K562 (cell line): ENCODE results near the gene ABHD5. TPM values are rescaled to one million over a fixed set of nuclear protein-coding genes. Genes with fewer than 3 reads are reported as not detected.

Source experiments
- GATAD2A ChIP-seq: fragments of 450-650 bp; IDR thresholded peaks from 2 replicates; pipeline ENCODE4 v1.6.1; 2017
- LARP7 ChIP-seq: fragments of 450-650 bp; IDR thresholded peaks from 2 replicates; pipeline ENCODE4 v1.6.1; 2016
- NCOA2 ChIP-seq, 2 experiments: fragments of 450-650 bp; IDR thresholded peaks; 2 replicates each; pipeline ENCODE4 v1.6.1; 2018; ENCODE audit warnings: mild to moderate bottlenecking in 2 of 2, moderate library complexity in 1 of 2; ENCODE audit not compliant: partially characterized antibody in 2 of 2
- NFIC ChIP-seq: fragments of 450-650 bp; IDR thresholded peaks from 2 replicates; pipeline ENCODE4 v1.6.1; 2017; ENCODE audit warnings: mild to moderate bottlenecking, inconsistent platforms
- polyA plus RNA-seq, 8 experiments: library from polyadenylated mRNA; depleted of rRNA in 4 of 8; stranded (reverse) in 5 of 8; unstranded in 3 of 8; fragments of >200 nt; fragmentation: Nextera tagmentation in 2 of 8; fragmentation: Illumina TruSeq in 1 of 8; extraction: Ambion mirVana in 2 of 8; extraction: Trizol in 1 of 8; gene quantifications; 2 replicates each; pipeline versions ENCODE4 v1.2.1 to v1.2.3, GENCODE V29; 2011 to 2014; ENCODE audit warnings: inconsistent platforms in 1 of 8, missing spikeins in 1 of 8
- total RNA-seq, 7 experiments: library from RNA; depleted of rRNA in 6 of 7; stranded (reverse); fragments of >200 nt in 6 of 7; fragmentation: Illumina TruSeq in 2 of 7; extraction: Trizol in 2 of 7; gene quantifications; 2 replicates each; pipeline versions ENCODE4 v1.2.1 to v1.2.3, GENCODE V29; 2011 to 2021; ENCODE audit warnings: low replicate concordance in 1 of 7
- TF ChIP-seq, protein P1 (sequence below): fragments of 450-650 bp; IDR thresholded peaks from 2 replicates; pipeline ENCODE4 v1.6.1; 2016; ENCODE audit warnings: mild to moderate bottlenecking, moderate library complexity
- TF ChIP-seq, protein P2 (sequence below): fragments of 150-350 bp; conservative IDR thresholded peaks from 2 replicates; pipeline ENCODE4 v1.6.1; 2014; ENCODE audit warnings: low read length
- TF ChIP-seq, protein P3 (sequence below): fragments of 450-650 bp; IDR thresholded peaks from 2 replicates; pipeline ENCODE4 v1.6.1; 2016; ENCODE audit warnings: mild to moderate bottlenecking

Gene ABHD5
- total and polyA plus RNA-seq, 9 of the 15 experiments (the other 6 are each of a cell fraction or from before 2014, with no cell fraction given) = 27.8 to 61.7 (median 39.9) TPM

DNA sequence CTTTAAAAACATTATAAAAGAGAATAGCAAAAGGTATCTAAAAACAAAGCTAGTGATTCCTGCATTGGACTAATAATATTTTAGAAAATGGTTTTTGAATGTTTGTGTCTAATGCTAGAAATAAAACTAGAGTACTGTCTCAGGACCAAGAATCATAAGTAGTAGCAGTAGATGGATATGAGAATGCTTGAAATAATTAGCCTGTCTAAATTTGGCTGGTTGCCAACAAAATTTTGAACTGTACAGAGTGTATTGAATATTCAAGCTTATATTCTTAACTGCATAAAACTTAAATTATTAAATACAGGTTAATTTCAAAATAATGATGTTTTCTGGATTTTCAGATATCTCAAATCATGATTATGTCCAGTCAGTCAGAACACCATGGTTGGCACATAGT lies 14.0 kb downstream of the ABHD5 start (continued):
- TF ChIP-seq, protein P1, sequence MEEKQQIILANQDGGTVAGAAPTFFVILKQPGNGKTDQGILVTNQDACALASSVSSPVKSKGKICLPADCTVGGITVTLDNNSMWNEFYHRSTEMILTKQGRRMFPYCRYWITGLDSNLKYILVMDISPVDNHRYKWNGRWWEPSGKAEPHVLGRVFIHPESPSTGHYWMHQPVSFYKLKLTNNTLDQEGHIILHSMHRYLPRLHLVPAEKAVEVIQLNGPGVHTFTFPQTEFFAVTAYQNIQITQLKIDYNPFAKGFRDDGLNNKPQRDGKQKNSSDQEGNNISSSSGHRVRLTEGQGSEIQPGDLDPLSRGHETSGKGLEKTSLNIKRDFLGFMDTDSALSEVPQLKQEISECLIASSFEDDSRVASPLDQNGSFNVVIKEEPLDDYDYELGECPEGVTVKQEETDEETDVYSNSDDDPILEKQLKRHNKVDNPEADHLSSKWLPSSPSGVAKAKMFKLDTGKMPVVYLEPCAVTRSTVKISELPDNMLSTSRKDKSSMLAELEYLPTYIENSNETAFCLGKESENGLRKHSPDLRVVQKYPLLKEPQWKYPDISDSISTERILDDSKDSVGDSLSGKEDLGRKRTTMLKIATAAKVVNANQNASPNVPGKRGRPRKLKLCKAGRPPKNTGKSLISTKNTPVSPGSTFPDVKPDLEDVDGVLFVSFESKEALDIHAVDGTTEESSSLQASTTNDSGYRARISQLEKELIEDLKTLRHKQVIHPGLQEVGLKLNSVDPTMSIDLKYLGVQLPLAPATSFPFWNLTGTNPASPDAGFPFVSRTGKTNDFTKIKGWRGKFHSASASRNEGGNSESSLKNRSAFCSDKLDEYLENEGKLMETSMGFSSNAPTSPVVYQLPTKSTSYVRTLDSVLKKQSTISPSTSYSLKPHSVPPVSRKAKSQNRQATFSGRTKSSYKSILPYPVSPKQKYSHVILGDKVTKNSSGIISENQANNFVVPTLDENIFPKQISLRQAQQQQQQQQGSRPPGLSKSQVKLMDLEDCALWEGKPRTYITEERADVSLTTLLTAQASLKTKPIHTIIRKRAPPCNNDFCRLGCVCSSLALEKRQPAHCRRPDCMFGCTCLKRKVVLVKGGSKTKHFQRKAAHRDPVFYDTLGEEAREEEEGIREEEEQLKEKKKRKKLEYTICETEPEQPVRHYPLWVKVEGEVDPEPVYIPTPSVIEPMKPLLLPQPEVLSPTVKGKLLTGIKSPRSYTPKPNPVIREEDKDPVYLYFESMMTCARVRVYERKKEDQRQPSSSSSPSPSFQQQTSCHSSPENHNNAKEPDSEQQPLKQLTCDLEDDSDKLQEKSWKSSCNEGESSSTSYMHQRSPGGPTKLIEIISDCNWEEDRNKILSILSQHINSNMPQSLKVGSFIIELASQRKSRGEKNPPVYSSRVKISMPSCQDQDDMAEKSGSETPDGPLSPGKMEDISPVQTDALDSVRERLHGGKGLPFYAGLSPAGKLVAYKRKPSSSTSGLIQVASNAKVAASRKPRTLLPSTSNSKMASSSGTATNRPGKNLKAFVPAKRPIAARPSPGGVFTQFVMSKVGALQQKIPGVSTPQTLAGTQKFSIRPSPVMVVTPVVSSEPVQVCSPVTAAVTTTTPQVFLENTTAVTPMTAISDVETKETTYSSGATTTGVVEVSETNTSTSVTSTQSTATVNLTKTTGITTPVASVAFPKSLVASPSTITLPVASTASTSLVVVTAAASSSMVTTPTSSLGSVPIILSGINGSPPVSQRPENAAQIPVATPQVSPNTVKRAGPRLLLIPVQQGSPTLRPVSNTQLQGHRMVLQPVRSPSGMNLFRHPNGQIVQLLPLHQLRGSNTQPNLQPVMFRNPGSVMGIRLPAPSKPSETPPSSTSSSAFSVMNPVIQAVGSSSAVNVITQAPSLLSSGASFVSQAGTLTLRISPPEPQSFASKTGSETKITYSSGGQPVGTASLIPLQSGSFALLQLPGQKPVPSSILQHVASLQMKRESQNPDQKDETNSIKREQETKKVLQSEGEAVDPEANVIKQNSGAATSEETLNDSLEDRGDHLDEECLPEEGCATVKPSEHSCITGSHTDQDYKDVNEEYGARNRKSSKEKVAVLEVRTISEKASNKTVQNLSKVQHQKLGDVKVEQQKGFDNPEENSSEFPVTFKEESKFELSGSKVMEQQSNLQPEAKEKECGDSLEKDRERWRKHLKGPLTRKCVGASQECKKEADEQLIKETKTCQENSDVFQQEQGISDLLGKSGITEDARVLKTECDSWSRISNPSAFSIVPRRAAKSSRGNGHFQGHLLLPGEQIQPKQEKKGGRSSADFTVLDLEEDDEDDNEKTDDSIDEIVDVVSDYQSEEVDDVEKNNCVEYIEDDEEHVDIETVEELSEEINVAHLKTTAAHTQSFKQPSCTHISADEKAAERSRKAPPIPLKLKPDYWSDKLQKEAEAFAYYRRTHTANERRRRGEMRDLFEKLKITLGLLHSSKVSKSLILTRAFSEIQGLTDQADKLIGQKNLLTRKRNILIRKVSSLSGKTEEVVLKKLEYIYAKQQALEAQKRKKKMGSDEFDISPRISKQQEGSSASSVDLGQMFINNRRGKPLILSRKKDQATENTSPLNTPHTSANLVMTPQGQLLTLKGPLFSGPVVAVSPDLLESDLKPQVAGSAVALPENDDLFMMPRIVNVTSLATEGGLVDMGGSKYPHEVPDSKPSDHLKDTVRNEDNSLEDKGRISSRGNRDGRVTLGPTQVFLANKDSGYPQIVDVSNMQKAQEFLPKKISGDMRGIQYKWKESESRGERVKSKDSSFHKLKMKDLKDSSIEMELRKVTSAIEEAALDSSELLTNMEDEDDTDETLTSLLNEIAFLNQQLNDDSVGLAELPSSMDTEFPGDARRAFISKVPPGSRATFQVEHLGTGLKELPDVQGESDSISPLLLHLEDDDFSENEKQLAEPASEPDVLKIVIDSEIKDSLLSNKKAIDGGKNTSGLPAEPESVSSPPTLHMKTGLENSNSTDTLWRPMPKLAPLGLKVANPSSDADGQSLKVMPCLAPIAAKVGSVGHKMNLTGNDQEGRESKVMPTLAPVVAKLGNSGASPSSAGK = no peak
- TF ChIP-seq, protein P2, sequence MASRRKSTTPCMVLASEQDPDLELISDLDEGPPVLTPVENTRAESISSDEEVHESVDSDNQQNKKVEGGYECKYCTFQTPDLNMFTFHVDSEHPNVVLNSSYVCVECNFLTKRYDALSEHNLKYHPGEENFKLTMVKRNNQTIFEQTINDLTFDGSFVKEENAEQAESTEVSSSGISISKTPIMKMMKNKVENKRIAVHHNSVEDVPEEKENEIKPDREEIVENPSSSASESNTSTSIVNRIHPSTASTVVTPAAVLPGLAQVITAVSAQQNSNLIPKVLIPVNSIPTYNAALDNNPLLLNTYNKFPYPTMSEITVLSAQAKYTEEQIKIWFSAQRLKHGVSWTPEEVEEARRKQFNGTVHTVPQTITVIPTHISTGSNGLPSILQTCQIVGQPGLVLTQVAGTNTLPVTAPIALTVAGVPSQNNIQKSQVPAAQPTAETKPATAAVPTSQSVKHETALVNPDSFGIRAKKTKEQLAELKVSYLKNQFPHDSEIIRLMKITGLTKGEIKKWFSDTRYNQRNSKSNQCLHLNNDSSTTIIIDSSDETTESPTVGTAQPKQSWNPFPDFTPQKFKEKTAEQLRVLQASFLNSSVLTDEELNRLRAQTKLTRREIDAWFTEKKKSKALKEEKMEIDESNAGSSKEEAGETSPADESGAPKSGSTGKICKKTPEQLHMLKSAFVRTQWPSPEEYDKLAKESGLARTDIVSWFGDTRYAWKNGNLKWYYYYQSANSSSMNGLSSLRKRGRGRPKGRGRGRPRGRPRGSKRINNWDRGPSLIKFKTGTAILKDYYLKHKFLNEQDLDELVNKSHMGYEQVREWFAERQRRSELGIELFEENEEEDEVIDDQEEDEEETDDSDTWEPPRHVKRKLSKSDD = no peak
- peak; percentile 100 for TF ChIP-seq NFIC
- TF ChIP-seq, protein P3, sequence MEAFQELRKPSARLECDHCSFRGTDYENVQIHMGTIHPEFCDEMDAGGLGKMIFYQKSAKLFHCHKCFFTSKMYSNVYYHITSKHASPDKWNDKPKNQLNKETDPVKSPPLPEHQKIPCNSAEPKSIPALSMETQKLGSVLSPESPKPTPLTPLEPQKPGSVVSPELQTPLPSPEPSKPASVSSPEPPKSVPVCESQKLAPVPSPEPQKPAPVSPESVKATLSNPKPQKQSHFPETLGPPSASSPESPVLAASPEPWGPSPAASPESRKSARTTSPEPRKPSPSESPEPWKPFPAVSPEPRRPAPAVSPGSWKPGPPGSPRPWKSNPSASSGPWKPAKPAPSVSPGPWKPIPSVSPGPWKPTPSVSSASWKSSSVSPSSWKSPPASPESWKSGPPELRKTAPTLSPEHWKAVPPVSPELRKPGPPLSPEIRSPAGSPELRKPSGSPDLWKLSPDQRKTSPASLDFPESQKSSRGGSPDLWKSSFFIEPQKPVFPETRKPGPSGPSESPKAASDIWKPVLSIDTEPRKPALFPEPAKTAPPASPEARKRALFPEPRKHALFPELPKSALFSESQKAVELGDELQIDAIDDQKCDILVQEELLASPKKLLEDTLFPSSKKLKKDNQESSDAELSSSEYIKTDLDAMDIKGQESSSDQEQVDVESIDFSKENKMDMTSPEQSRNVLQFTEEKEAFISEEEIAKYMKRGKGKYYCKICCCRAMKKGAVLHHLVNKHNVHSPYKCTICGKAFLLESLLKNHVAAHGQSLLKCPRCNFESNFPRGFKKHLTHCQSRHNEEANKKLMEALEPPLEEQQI = no peak
- TF ChIP-seq GATAD2A = no peak
- TF ChIP-seq LARP7 = no peak
- TF ChIP-seq NCOA2 (IDR thresholded peaks at IDR 0.05; ENCODE audit: partially characterized antibody in 2 of 2) = peak in 1 of 2 experiments; percentile 61
